Transverse colon (tissue), 4 donors: ENCODE data around the gene TEAD4.

Experiments used
- CTCF ChIP-seq, 5 experiments: fragments of 200-600 bp in 3 of 5; fragments of 450-650 bp in 2 of 5; sonication (generic) in 3 of 5; IDR thresholded peaks; 1 replicate in 2 of 5; 2 replicates in 3 of 5; pipeline ENCODE4 v1.5.1; 2016 to 2017; ENCODE audit warnings: antibody characterized with exemption in 5 of 5, inconsistent platforms in 3 of 5, mild to moderate bottlenecking in 2 of 5, moderate library complexity in 1 of 5
- EP300 ChIP-seq: sonication (generic); formaldehyde crosslinking; IDR thresholded peaks from one replicate; pipeline ENCODE4 v1.6.1; 2017; ENCODE audit warnings: antibody characterized with exemption, low read depth
- POLR2A ChIP-seq: fragments of 450-650 bp; IDR thresholded peaks from one replicate; pipeline ENCODE4 v1.6.1; 2016; ENCODE audit warnings: antibody characterized with exemption, mild to moderate bottlenecking, moderate library complexity
- POLR2AphosphoS5 ChIP-seq, 3 donors: sonication (generic); formaldehyde crosslinking; IDR thresholded peaks; one replicate each; pipeline ENCODE4 v1.6.1; 2016; ENCODE audit warnings: antibody characterized with exemption in 3 of 3

GRCh38 chr12:2967651-2968050, 8.5 kb downstream of the TEAD4 start:
- TF ChIP-seq POLR2A = no peak
- TF ChIP-seq CTCF (IDR thresholded peaks at IDR 0.05) = no peak
- no peak for TF ChIP-seq POLR2AphosphoS5 (IDR thresholded peaks at IDR 0.05)
- TF ChIP-seq EP300 = no peak
